K562 (cell line): ENCODE data around the gene ASRGL1. TPM values are rescaled to one million over a fixed set of nuclear protein-coding genes. Genes with fewer than 3 reads are reported as not detected.

Experiments used
- BCOR ChIP-seq: fragments of 450-650 bp; IDR thresholded peaks from 2 replicates; pipeline ENCODE4 v1.6.1; 2016
- CREM ChIP-seq: IDR thresholded peaks from 2 replicates; pipeline ENCODE4 v1.6.1; 2014; ENCODE audit warnings: antibody characterized with exemption, low read depth
- E2F3 ChIP-seq: fragments of 250-450 bp; sonication (Bioruptor Pico); IDR thresholded peaks from 2 replicates; pipeline ENCODE4 v1.4.0; 2020; ENCODE audit warnings: mild to moderate bottlenecking
- ELF2 ChIP-seq: fragments of 250-450 bp; sonication (Bioruptor Pico); IDR thresholded peaks from 2 replicates; pipeline ENCODE4 v1.5.0; 2021; ENCODE audit warnings: mild to moderate bottlenecking
- FOXK2 ChIP-seq, 2 experiments: fragments of 450-650 bp; IDR thresholded peaks in 1 of 2; conservative IDR thresholded peaks in 1 of 2; 2 replicates each; pipeline ENCODE4 v1.6.1; 2016; ENCODE audit warnings: low read depth in 2 of 2, mild to moderate bottlenecking in 1 of 2
- HSF4 ChIP-seq: fragments of 250-450 bp; sonication (Bioruptor Pico); IDR thresholded peaks from 2 replicates; pipeline ENCODE4 v2.1.2; 2022; ENCODE audit warnings: mild to moderate bottlenecking, moderate library complexity, borderline replicate concordance
- ILF3 ChIP-seq: fragments of 450-650 bp; IDR thresholded peaks from 2 replicates; pipeline ENCODE4 v1.6.1; 2018; ENCODE audit warnings: antibody characterized with exemption, mild to moderate bottlenecking, moderate library complexity, borderline replicate concordance
- KAT7 ChIP-seq: sonication (generic); formaldehyde crosslinking; IDR thresholded peaks from 2 replicates; pipeline ENCODE4 v1.8.0; 2022; ENCODE audit warnings: missing genetic modification reagents, mild to moderate bottlenecking, borderline replicate concordance
- PML ChIP-seq: IDR thresholded peaks from 2 replicates; pipeline ENCODE4 v1.6.1; 2012; ENCODE audit warnings: low read length, inconsistent platforms
- SIN3A ChIP-seq, 2 experiments: fragments of 150-350 bp in 1 of 2; IDR thresholded peaks; 2 replicates each; pipeline ENCODE4 v1.6.1; 2011 to 2016; ENCODE audit warnings: borderline replicate concordance in 2 of 2, low read depth in 2 of 2, low read length in 2 of 2, mild to moderate bottlenecking in 2 of 2, moderate library complexity in 2 of 2; ENCODE audit not compliant: control insufficient read depth in 1 of 2
- STAT5B ChIP-seq: fragments of 250-450 bp; sonication (Bioruptor Pico); IDR thresholded peaks from 2 replicates; pipeline ENCODE4 v1.8.0; 2021; ENCODE audit warnings: mild to moderate bottlenecking, inconsistent platforms
- TAF7 ChIP-seq: fragments of 450-650 bp; IDR thresholded peaks from 2 replicates; pipeline ENCODE4 v1.6.1; 2016; ENCODE audit warnings: missing genetic modification characterization, missing compliant biosample characterization
- ZBTB17 ChIP-seq: fragments of 450-650 bp; formaldehyde crosslinking; IDR thresholded peaks from 2 replicates; pipeline ENCODE4 v1.4.0; 2020; ENCODE audit warnings: mild to moderate bottlenecking
- ZBTB43 ChIP-seq: sonication (generic); formaldehyde crosslinking; IDR thresholded peaks from 2 replicates; pipeline ENCODE4 v1.8.0; 2023; ENCODE audit warnings: mild to moderate bottlenecking, missing genetic modification reagents
- ZBTB9 ChIP-seq: fragments of 450-650 bp; formaldehyde crosslinking; IDR thresholded peaks from 2 replicates; pipeline ENCODE4 v1.4.0; 2020; ENCODE audit warnings: mild to moderate bottlenecking, moderate library complexity
- ZNF133 ChIP-seq: fragments of 250-450 bp; sonication (Bioruptor Pico); IDR thresholded peaks from 2 replicates; pipeline ENCODE4 v1.4.0; 2020; ENCODE audit warnings: mild to moderate bottlenecking
- ZNF449 ChIP-seq: fragments of 250-450 bp; sonication (Bioruptor Pico); IDR thresholded peaks from 2 replicates; pipeline ENCODE4 v1.8.0; 2022; ENCODE audit warnings: moderate library complexity, mild to moderate bottlenecking, inconsistent platforms
- ZNF583 ChIP-seq: fragments of 250-450 bp; sonication (Bioruptor Pico); IDR thresholded peaks from 2 replicates; pipeline ENCODE4 v1.4.0; 2020
- ZNF644 ChIP-seq: fragments of 200-800 bp; sonication (Bioruptor generic); IDR thresholded peaks from 2 replicates; pipeline ENCODE4 v1.6.1; 2016; ENCODE audit warnings: low read depth, missing genetic modification characterization, missing compliant biosample characterization
- ZNF764 ChIP-seq: fragments of 250-450 bp; sonication (Bioruptor Pico); IDR thresholded peaks from 2 replicates; pipeline ENCODE4 v1.4.0; 2020; ENCODE audit warnings: low read depth, mild to moderate bottlenecking, moderate library complexity
- ZNF766 ChIP-seq: fragments of 200-800 bp; sonication (Bioruptor generic); conservative IDR thresholded peaks from 2 replicates; pipeline ENCODE4 v1.6.1; 2016; ENCODE audit warnings: missing genetic modification characterization, missing compliant biosample characterization
- polyA plus RNA-seq, 8 experiments: library from polyadenylated mRNA; depleted of rRNA in 4 of 8; stranded (reverse) in 5 of 8; unstranded in 3 of 8; fragments of >200 nt; fragmentation: Nextera tagmentation in 2 of 8; fragmentation: Illumina TruSeq in 1 of 8; extraction: Ambion mirVana in 2 of 8; extraction: Trizol in 1 of 8; gene quantifications; 2 replicates each; pipeline versions ENCODE4 v1.2.1 to v1.2.3, GENCODE V29; 2011 to 2014; ENCODE audit warnings: inconsistent platforms in 1 of 8, missing spikeins in 1 of 8
- total RNA-seq, 7 experiments: library from RNA; depleted of rRNA in 6 of 7; stranded (reverse); fragments of >200 nt in 6 of 7; fragmentation: Illumina TruSeq in 2 of 7; extraction: Trizol in 2 of 7; gene quantifications; 2 replicates each; pipeline versions ENCODE4 v1.2.1 to v1.2.3, GENCODE V29; 2011 to 2021; ENCODE audit warnings: low replicate concordance in 1 of 7
- TF ChIP-seq, protein P1 (sequence below): fragments of 450-650 bp; IDR thresholded peaks from 2 replicates; pipeline ENCODE4 v1.7.1; 2018; ENCODE audit warnings: mild to moderate bottlenecking, low read depth; ENCODE audit not compliant: partially characterized antibody

The ASRGL1 gene
- total and polyA plus RNA-seq, 9 of the 15 experiments (the other 6 are each of a cell fraction or from before 2014, with no cell fraction given) = 3.1 to 23.0 (median 11.2) TPM

- TF ChIP-seq, protein P1, sequence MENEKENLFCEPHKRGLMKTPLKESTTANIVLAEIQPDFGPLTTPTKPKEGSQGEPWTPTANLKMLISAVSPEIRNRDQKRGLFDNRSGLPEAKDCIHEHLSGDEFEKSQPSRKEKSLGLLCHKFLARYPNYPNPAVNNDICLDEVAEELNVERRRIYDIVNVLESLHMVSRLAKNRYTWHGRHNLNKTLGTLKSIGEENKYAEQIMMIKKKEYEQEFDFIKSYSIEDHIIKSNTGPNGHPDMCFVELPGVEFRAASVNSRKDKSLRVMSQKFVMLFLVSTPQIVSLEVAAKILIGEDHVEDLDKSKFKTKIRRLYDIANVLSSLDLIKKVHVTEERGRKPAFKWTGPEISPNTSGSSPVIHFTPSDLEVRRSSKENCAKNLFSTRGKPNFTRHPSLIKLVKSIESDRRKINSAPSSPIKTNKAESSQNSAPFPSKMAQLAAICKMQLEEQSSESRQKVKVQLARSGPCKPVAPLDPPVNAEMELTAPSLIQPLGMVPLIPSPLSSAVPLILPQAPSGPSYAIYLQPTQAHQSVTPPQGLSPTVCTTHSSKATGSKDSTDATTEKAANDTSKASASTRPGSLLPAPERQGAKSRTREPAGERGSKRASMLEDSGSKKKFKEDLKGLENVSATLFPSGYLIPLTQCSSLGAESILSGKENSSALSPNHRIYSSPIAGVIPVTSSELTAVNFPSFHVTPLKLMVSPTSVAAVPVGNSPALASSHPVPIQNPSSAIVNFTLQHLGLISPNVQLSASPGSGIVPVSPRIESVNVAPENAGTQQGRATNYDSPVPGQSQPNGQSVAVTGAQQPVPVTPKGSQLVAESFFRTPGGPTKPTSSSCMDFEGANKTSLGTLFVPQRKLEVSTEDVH = no peak
- TF ChIP-seq STAT5B = no peak
- peak; percentile 85 for TF ChIP-seq ZNF449 (CRISPR knock-in tag)
- no peak for TF ChIP-seq HSF4 (CRISPR knock-in tag)
- TF ChIP-seq ZBTB17 (CRISPR knock-in tag) = peak; percentile 77
- no peak for TF ChIP-seq KAT7 (CRISPR knock-in tag)
- no peak for TF ChIP-seq CREM
- TF ChIP-seq ZNF644 (tag) = peak; percentile 45; the same call in 1 of the 2 replicates
- no peak for TF ChIP-seq ZBTB43 (CRISPR knock-in tag)
- peak; percentile 72; the same call in 1 of the 2 replicates for TF ChIP-seq ZNF766
- no peak for TF ChIP-seq ZNF764 (CRISPR knock-in tag)
- no peak for TF ChIP-seq ZNF133
- TF ChIP-seq FOXK2 (conservative IDR thresholded peaks at IDR 0.05 in 1 of 2, IDR thresholded peaks at IDR 0.05 in 1 of 2; ENCODE audit: low read depth in 2 of 2) = no peak
- TF ChIP-seq BCOR = no peak
- TF ChIP-seq TAF7 (tag) = peak; percentile 49
- TF ChIP-seq ELF2 (CRISPR knock-in tag) = peak; percentile 72; the same call in 1 of the 2 replicates
- no peak for TF ChIP-seq PML
- TF ChIP-seq E2F3 (CRISPR knock-in tag) = 0 out of 2 replicates have a peak, but pooled peaks have one; percentile 29
- no peak for TF ChIP-seq ILF3
- TF ChIP-seq ZBTB9 (CRISPR knock-in tag) = peak; percentile 83; the same call in 1 of the 2 replicates
- TF ChIP-seq ZNF583 (CRISPR knock-in tag) = peak; percentile 81; the same call in 1 of the 2 replicates
- TF ChIP-seq SIN3A (IDR thresholded peaks at IDR 0.05; ENCODE audit: borderline replicate concordance in 2 of 2, control insufficient read depth in 1 of 2, low read depth in 2 of 2, low read length in 2 of 2) = no peak
These were observed 91.8 kb downstream of the ASRGL1 start (continued) for GRCh38 chr11:62428871-62429560.
